Naive B cell (primary cell): ENCODE measurements around the gene RIMS3. TPM values are rescaled to one million over a fixed set of nuclear protein-coding genes. Genes with fewer than 3 reads are reported as not detected.

Experiments
- ATAC-seq, 2 donors: fragments of 150-1000 bp; cut with Tn5 transposase; 2 replicates each; pipeline ENCODE4 v1.10.0; 2021; ENCODE audit warnings: low read depth in 2 of 2, mild to moderate bottlenecking in 2 of 2, moderate library complexity in 2 of 2
- DNase-seq: peaks from one replicate; pipeline ENCODE4 v3.0.0; 2022
- H3K27ac Mint-ChIP-seq, 6 donors: one replicate each; pipeline ENCODE4 v1.8.0; 2020 to 2022; ENCODE audit warnings: mild to moderate bottlenecking in 6 of 6, mixed read lengths in 6 of 6, moderate library complexity in 5 of 6, inconsistent platforms in 2 of 6
- H3K27me3 Mint-ChIP-seq, 3 donors: one replicate each; pipeline ENCODE4 v1.8.0; 2021 to 2022; ENCODE audit warnings: mixed read lengths in 3 of 3, mild to moderate bottlenecking in 1 of 3
- H3K36me3 Mint-ChIP-seq, 2 donors: one replicate each; pipeline ENCODE4 v1.8.0; 2020 to 2022; ENCODE audit warnings: mixed read lengths in 2 of 2, inconsistent platforms in 1 of 2, mild to moderate bottlenecking in 1 of 2
- H3K4me1 Mint-ChIP-seq, 3 donors: one replicate each; pipeline ENCODE4 v1.8.0; 2020 to 2022; ENCODE audit warnings: mixed read lengths in 3 of 3, inconsistent platforms in 1 of 3, mild to moderate bottlenecking in 1 of 3, moderate library complexity in 1 of 3
- H3K4me3 Mint-ChIP-seq, 8 donors: one replicate each; pipeline ENCODE4 v1.8.0; 2020 to 2022; ENCODE audit warnings: mild to moderate bottlenecking in 8 of 8, mixed read lengths in 8 of 8, moderate library complexity in 8 of 8, inconsistent platforms in 2 of 8
- H3K9me3 Mint-ChIP-seq, 7 donors: one replicate each; pipeline ENCODE4 v1.8.0; 2020 to 2022; ENCODE audit warnings: mixed read lengths in 7 of 7, mild to moderate bottlenecking in 5 of 7, inconsistent platforms in 2 of 7, moderate library complexity in 1 of 7
- polyA plus RNA-seq, 6 donors: library from polyadenylated mRNA; unstranded; fragments of 300-500 nt; fragmentation: Illumina TruSeq; gene quantifications; one replicate each; pipeline ENCODE4 v1.2.3, GENCODE V29; 2021; ENCODE audit warnings: low read depth in 6 of 6

RIMS3 gene
- 1 to 10 TPM in 5 of 6 donors, under 1 TPM in 1; 0.93 to 2.9 (median 1.8) TPM for polyA plus RNA-seq

DNA sequence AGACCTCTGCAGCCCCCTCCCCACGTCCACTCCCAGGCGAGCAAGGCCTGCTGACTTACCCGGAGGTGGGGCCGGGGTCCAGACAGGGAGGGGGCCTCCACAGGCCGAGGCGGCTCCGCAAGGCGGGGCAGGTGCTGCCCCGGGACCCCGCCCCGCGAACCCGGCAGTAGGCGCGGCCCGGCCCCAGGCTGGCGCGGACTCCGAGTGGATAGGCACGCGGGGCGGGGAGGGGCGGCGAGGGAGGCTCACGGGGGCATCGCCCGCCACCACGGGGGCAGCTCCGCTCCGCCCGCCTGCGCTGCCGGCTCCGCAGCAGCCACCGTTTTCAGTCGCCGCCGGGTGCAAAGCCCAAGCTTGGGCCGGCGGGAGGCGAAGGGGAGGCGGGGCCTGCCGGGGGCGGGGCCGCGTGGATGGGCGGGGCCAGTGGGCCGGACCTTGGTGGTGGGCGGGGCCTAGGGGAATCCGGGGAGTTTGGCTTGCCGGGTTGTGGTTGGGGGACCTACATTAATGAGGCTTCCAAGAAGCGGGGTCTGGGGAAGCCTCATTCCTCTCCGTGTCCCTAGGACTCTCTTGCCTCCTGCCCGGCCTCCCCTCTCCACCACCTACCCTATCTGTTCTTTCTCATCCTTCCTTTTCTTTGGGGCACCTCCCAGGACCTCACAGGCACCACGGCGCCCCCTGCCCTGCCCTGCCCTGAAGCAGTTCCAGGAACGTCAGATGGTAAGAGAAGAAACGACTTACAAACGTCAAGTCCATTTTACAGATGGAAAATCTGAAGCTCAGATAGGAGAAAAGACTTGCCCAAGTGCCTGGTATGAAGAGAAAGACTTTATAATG, at the start of gene RIMS3:
RIMS3 (minus strand) TSS at position 348 of the 837 bp plus-strand sequence. CDS start 23,757 bp downstream, outside the sequence.
- Mint-ChIP-seq H3K4me3 (peak within 1 kb of the TSS; percentile 81 to 98 (median 90)), H3K36me3 (no peaks in the 10 kb centered on the region), H3K4me1 (peaks cover 26 to 41% (median 34%) of the 10 kb centered on the region in 3 donors), H3K27ac (peak within 1 kb of the TSS in 5 of 6 donors; percentile 46 to 97 (median 80)), H3K9me3 (no peaks in the 10 kb centered on the region), H3K27me3 (no peaks in the 10 kb centered on the region)
- ATAC-seq, result peak; percentile 69 to 80
- peak; percentile 85 for DNase-seq

DNA sequence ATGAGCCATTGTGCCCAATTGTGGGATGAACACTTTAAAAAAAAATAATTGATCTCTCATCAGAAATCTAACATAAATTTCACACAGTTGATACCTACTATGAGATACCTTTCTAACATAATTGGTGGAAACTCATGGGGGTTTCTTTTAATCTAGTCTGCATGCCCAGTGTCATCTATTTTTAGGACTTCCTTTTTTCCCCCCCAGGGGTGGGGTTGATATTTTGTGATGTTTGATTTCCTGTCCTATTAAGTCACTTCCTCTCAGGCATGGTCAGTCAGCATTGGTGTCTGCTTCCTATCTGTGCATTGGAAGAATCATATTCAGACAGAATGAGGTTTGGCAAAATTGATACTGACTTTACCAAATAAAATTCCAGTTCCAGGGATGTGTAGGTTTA, 47.5 kb upstream of the RIMS3 start:
- peak; percentile 73 to 77 for ATAC-seq
- peak overlapping the region; percentile 73 to 99 (median 93) for H3K27ac Mint-ChIP-seq
- H3K4me1 Mint-ChIP-seq, result peaks cover 49 to 84% (median 62%) of the 10 kb centered on the region in 3 donors
- DNase-seq, result peak; percentile 92
- H3K4me3 Mint-ChIP-seq, result peak overlapping the region; percentile 70 to 99 (median 84)
- H3K36me3 Mint-ChIP-seq, result peaks cover 0 to 7% of the 10 kb centered on the region in 2 donors
- peaks cover 0 to 1% (median 0%) of the 10 kb centered on the region in 7 donors for H3K9me3 Mint-ChIP-seq
- no peaks in the 10 kb centered on the region for H3K27me3 Mint-ChIP-seq

DNA sequence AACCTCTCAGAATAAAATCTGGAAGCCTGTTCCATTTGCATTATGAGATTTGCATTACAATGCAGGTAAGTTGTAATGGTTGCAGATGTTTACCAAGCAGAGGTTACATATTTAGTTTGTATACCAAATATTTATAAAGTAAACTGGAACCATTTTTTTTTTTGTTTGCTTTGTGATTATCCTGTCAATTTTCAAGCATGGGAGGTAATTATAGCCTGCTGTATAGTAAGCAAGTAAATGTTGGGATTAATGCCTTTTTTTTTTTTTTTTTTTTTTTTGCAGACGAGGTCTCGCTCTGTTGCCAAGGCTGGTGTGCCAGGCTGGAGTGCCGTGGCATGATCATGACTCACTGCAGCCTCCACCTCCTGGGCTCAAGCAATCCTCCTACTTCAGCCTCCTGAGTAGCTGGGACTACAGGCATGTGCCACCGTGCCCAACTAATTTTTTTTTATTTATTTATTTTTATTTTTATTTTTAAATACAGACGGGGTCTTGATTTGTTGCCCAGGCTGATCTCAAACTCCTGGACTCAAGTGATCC, 47.0 kb upstream of the RIMS3 start:
- Mint-ChIP-seq H3K4me3 (peak overlapping the region; percentile 81 to 99 (median 94)), H3K27me3 (no peaks in the 10 kb centered on the region), H3K4me1 (peaks cover 49 to 84% (median 62%) of the 10 kb centered on the region in 3 donors), H3K9me3 (peaks cover 0 to 1% (median 0%) of the 10 kb centered on the region in 7 donors), H3K36me3 (peaks cover 0 to 7% of the 10 kb centered on the region in 2 donors), H3K27ac (peak overlapping the region; percentile 73 to 99 (median 93))
- no peak for DNase-seq
- no peak for ATAC-seq

DNA sequence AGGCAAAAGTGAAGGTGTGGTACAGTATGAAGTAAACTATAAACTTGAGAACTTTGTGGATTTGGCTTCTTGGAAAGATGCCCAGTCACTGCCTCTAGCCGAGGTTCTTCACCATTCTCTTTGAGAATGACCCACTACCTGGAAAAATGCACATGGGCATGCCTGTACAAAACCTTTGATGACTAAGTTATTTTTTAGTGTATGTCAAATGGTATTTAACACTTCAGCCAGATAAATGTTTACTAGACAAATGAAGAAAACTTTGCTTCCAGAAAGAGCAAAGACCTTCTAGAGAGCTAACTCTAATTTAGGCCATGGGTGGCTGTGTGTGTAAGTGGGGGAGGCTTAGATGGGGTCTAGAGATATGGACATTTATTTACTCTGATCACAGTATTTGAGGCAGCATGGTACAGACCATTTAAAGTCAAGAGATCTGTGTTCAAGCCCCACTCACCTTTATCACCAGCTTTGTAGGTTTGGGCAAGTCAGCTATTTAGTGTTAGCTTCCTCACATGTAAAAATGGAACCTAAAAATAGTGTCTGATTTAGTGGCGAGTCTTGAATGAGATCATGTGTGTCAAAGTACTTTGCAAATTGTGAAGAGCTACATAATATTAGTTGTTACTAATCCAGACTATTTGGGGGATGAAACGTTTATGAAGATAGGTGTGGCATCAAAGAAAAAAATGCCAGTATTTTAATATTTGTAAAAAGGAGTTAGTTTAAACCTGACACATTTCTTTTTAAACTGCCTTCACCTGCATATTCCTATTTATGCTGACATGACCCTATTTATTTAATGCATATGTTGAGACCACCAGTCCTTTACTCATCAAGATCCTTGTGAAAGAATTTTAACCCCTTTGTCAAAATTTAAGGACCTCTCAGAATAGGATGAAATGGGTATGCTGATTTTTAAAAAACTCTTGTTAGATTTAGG, 46.3 kb upstream of the RIMS3 start:
- Mint-ChIP-seq H3K4me3 (peak overlapping the region; percentile 84 to 99 (median 96)), H3K27ac (peak overlapping the region; percentile 66 to 93 (median 90)), H3K4me1 (peaks cover 47 to 82% (median 55%) of the 10 kb centered on the region in 3 donors), H3K9me3 (peaks cover 0 to 1% (median 0%) of the 10 kb centered on the region in 7 donors), H3K27me3 (no peaks in the 10 kb centered on the region), H3K36me3 (peaks cover 0 to 7% of the 10 kb centered on the region in 2 donors)
- ATAC-seq (no peak), DNase-seq (no peak)

DNA sequence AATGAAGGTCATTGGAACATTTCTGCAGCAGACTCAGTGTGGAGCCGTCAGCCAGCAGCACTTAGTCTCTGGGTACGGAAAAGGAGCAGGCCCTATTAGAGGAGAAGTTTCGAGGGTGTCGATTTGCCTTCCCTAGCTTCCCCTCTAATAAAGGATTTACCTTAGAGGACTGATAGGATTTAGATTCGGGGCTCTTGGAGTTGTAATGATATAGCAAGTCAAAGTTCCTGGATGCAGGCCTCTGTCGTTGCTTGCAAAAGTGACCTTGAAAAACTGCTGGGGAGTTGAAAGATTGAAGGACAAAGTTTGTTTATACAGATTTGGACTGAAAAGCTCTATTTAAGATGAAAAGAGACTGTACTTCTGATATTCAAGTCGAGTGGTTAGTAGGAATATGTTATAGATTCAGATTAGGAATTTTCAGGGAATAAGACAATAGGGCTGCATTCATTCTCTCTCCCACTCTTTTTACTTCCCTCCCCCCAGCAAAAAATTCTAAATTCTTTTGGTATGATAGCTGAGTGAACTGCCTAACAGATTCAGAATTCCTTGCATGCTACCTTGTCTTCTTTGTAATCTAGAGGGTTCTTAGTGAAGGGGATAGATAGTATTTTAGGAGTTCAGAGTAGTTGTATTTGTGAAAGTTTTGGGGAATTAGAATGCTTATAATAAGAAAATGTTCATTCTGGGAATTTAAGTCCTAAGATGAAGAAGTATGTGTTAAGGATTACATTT, 45.3 kb upstream of the RIMS3 start:
- Mint-ChIP-seq H3K4me3 (peak overlapping the region; percentile 84 to 99 (median 96)), H3K27ac (peak overlapping the region; percentile 80 to 93 (median 90)), H3K36me3 (peaks cover 0 to 7% of the 10 kb centered on the region in 2 donors), H3K9me3 (peaks cover 0 to 1% (median 0%) of the 10 kb centered on the region in 7 donors), H3K27me3 (no peaks in the 10 kb centered on the region), H3K4me1 (peaks cover 44 to 73% (median 56%) of the 10 kb centered on the region in 3 donors)
- ATAC-seq (no peak), DNase-seq (no peak)

DNA sequence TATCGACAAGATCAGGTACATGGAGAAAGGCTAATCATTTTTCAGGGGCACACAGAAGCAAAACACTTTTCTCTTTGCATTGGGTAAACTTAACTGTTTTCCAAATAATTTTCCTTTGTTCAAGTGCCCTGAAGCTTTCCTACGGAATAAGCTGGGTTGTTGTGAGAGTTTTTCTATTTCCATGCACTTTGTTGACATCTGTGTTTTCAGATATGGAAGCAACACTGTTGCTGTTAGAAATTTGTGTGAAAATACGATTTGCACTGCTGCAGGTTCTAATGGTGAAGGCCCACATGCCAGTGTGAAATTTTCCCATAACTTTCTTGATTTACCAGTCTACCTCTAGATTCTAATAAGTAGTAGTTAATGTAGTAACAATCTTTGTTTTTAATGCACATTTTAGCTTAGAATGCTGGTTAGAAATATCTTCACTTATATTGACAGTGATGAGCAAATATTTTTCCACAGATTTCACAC, 44.4 kb upstream of the RIMS3 start:
- Mint-ChIP-seq H3K36me3 (peaks cover 0 to 7% of the 10 kb centered on the region in 2 donors), H3K4me3 (peak overlapping the region; percentile 72 to 99 (median 96)), H3K4me1 (peaks cover 47 to 73% (median 58%) of the 10 kb centered on the region in 3 donors), H3K27me3 (no peaks in the 10 kb centered on the region), H3K9me3 (peaks cover 0 to 1% (median 0%) of the 10 kb centered on the region in 7 donors), H3K27ac (peak overlapping the region in 4 of 6 donors; percentile 4 to 97 (median 94))
- no peak for ATAC-seq
- DNase-seq, result no peak

DNA sequence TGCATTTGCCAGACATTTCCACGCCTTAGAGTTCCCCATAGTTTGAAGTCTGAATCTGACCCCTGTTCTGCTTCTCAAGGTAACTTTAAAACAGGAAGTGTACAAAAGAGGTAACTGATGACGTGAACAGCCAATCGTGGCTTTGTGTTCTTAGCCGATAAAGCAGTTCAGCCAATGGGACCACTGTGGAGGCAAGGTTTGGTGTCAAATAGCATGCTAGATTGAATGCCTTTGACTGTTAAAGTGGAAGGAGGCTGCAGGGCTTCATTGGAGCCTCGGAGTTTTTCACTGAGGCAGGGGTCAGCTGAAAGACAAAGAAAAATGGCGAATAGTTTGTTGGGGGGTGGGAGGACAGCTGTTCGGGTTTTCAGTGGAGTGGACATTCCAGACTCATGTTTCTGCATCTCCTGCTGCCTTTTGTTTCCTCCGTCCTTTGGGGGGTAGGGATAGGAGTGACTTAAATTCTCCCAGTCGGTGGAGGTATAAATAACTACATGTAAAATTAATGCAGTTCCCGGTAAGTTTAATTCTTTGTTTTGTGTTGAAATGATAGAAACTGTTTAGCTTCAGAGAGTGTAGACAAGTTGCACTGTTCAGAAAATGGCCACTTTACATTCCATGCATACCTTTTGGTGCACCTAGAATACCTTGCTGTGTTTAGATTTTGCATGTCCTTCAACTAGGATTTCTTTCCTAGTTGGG, 43.8 kb upstream of the RIMS3 start:
- ATAC-seq (peak; percentile 86), DNase-seq (peak; percentile 87)
- Mint-ChIP-seq H3K27me3 (no peaks in the 10 kb centered on the region), H3K9me3 (peaks cover 0 to 1% (median 0%) of the 10 kb centered on the region in 7 donors), H3K27ac (peak overlapping the region; percentile 85 to 98 (median 94)), H3K4me3 (peak overlapping the region; percentile 94 to 99 (median 96)), H3K4me1 (peaks cover 53 to 75% (median 64%) of the 10 kb centered on the region in 3 donors), H3K36me3 (peaks cover 0 to 7% of the 10 kb centered on the region in 2 donors)

DNA sequence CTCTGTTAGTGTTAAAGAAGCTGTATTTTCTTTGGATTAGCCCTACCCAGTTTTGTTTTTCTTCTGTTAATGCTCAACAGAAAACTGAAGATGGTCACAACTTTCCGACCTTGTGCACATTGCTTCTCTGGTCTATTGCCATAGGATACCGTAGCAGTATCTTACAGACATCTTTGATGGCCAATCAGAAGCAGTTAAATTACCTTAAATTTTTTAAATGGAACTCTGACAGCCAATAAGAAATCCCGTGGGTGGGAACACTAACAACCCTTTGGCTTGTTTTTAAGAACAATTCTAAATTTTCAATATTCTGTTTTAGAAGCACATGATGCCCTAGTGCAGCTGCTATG, 43.2 kb upstream of the RIMS3 start:
- Mint-ChIP-seq H3K9me3 (peaks cover 0 to 1% (median 0%) of the 10 kb centered on the region in 7 donors), H3K27me3 (no peaks in the 10 kb centered on the region), H3K4me1 (peaks cover 54 to 76% (median 67%) of the 10 kb centered on the region in 3 donors), H3K4me3 (peak overlapping the region; percentile 94 to 99 (median 96)), H3K36me3 (peaks cover 0 to 7% of the 10 kb centered on the region in 2 donors), H3K27ac (peak overlapping the region; percentile 85 to 98 (median 94))
- ATAC-seq (peak; percentile 58 to 64), DNase-seq (no peak)

DNA sequence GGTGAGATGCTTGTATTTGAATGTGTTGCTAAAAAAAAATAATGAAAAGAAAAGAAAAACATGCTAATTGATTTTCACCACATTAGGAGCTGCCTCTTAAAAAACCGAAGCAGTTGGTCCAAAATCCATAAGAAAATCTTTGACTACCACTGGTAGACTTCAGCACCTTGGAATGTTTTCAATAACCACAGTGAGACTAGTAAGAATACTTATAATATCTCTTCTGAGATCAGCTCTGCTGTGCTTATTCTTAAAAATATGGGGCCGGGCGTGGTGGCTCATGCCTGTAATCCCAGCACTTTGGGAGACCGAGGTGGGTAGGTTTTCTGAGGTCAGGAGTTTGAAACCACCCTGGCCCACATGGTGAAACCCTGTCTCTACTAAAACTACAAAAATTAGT, 41.1 kb upstream of the RIMS3 start:
- ATAC-seq (no peak), DNase-seq (no peak)
- Mint-ChIP-seq H3K4me3 (peak overlapping the region in 1 of 8 donors; percentile 42), H3K4me1 (peaks cover 47 to 73% (median 65%) of the 10 kb centered on the region in 3 donors), H3K27ac (peak overlapping the region in 1 of 6 donors; percentile 29), H3K36me3 (peaks cover 0 to 3% of the 10 kb centered on the region in 2 donors), H3K9me3 (no peaks in the 10 kb centered on the region), H3K27me3 (no peaks in the 10 kb centered on the region)

DNA sequence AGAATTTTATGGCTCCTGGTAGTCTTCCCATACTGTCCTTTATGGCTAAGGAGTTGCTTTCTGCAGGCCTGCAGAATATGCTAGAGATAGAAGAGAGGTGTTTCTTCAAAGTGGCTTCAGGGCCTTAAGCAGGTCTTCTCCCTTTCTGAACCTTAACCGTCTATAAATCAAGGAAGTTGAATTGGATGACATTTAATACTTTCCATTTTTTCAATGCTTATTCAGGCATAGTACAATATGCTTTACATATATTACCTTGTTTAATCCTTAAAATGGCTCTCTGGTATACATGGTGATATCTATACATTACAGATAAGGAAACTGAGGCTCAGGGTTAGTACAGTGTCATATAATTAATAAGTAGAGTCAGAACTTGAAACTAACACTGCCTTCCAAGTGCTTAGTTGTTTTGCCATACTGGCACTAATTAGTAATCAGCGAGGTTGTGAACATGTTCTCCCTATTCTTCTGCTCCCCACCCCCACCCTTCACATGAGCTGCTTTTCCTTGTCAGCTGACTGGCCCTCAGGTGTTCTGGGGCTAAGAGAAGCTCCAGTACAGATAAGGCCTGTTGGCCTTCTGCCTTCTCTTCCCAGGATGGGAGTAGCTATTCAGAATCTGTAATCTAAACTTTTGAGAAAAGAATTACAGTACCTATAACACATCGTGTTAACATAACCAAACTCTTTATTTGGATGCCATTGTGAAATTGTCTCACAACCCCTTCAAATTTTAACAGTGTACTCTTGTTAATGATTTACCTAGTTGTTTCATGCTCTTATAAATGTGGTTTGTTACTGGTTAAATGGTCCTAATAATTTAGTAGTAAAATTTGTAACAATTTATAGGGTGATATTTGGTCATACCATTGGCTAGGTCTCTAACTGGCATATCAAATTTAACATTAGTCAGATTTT, 39.6 kb upstream of the RIMS3 start:
- peak overlapping the region in 3 of 8 donors; percentile 10 to 36 (median 28) for H3K4me3 Mint-ChIP-seq
- no peaks in the 10 kb centered on the region for H3K27me3 Mint-ChIP-seq
- H3K9me3 Mint-ChIP-seq, result no peaks in the 10 kb centered on the region
- peak overlapping the region in 2 of 6 donors; percentile 16 to 47 for H3K27ac Mint-ChIP-seq
- ATAC-seq (no peak), DNase-seq (no peak)
- peaks cover 35 to 66% (median 61%) of the 10 kb centered on the region in 3 donors for H3K4me1 Mint-ChIP-seq
- peaks cover 0 to 3% of the 10 kb centered on the region in 2 donors for H3K36me3 Mint-ChIP-seq

DNA sequence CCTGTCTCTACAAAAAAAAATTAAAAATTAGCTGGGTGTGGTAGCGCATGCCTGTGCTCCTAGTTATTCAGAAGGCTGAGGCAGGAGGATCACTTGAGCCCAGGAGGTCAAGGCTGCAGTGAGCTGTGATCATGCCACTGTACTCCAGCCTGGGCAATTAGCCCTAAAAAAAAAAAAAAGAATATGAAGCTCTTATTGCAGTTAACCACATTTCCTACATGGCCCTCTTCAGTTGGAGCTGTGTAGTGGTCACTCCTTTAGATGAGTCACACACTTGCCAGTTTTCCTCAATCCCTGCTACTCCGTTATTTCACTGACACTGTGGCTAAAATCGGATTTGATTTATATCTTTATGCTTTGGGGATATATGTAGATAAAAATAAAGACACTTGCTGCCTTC, 37.8 kb upstream of the RIMS3 start:
- Mint-ChIP-seq H3K27ac (peak overlapping the region in 2 of 6 donors; percentile 20 to 52), H3K36me3 (no peaks in the 10 kb centered on the region), H3K4me3 (peak overlapping the region in 1 of 8 donors; percentile 42), H3K4me1 (peaks cover 36 to 64% (median 63%) of the 10 kb centered on the region in 3 donors), H3K27me3 (no peaks in the 10 kb centered on the region), H3K9me3 (no peaks in the 10 kb centered on the region)
- DNase-seq, result no peak
- no peak for ATAC-seq
